ENCODE results near the gene SEZ6.

Gene SEZ6

DNA sequence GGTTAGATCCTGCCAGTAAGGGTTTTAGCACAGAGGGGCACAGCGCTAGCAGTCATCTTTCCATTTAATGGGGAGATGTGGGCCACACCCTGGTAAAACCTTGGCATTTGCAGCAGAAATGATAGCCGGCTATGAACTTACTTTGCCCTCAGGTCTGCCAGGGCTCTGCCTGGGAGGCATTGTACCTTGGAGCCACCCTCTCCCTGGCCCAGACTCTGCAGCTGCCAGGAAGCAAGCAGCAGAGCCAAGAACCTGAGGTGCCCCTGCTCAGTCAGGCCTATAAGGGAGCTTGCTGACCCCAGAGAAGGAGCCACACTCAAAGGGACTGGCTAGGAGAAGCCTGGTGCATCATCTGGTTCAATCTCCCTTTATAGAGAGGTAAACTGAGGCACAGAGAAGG lies 30.8 kb downstream of the SEZ6 start:
- Histone ChIP-seq H3K9me3 (ENCODE audit: insufficient read depth, low read length) (no peaks in the 10 kb centered on the region), H3K27me3 (ENCODE audit: low read depth, low read length) (peaks cover 14% of the 10 kb centered on the region; the same call in 1 of the 2 replicates), H2AFZ (ENCODE audit: low read depth, low read length) (no peak overlapping the region), H3K36me3 (replicated peaks; ENCODE audit: low read depth, low read length) (no peaks in the 10 kb centered on the region), H4K20me1 (ENCODE audit: insufficient read depth, low read length) (no peaks in the 10 kb centered on the region), H3K27ac (ENCODE audit: low read length) (no peak overlapping the region), H3K9ac (ENCODE audit: low read length) (no peak overlapping the region), H3K4me1 (ENCODE audit: low read length) (no peaks in the 10 kb centered on the region), H3K4me2 (ENCODE audit: low read length) (no peak overlapping the region), H3K4me3 (ENCODE audit: low read length) (no peak overlapping the region), H3K79me2 (ENCODE audit: low read length) (no peaks in the 10 kb centered on the region)
- no peak for TF ChIP-seq EZH2phosphoT487 (IDR thresholded peaks at IDR 0.05; ENCODE audit: low read depth)
- TF ChIP-seq, protein P1, sequence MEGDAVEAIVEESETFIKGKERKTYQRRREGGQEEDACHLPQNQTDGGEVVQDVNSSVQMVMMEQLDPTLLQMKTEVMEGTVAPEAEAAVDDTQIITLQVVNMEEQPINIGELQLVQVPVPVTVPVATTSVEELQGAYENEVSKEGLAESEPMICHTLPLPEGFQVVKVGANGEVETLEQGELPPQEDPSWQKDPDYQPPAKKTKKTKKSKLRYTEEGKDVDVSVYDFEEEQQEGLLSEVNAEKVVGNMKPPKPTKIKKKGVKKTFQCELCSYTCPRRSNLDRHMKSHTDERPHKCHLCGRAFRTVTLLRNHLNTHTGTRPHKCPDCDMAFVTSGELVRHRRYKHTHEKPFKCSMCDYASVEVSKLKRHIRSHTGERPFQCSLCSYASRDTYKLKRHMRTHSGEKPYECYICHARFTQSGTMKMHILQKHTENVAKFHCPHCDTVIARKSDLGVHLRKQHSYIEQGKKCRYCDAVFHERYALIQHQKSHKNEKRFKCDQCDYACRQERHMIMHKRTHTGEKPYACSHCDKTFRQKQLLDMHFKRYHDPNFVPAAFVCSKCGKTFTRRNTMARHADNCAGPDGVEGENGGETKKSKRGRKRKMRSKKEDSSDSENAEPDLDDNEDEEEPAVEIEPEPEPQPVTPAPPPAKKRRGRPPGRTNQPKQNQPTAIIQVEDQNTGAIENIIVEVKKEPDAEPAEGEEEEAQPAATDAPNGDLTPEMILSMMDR (IDR thresholded peaks at IDR 0.05; ENCODE audit: low read depth, low read length) = no peak

- no peak overlapping the region for H3K27ac ChIP-seq (ENCODE audit: low read length)
- no peaks in the 10 kb centered on the region for H3K36me3 ChIP-seq (replicated peaks; ENCODE audit: low read depth, low read length)
- no peak overlapping the region for H3K4me2 ChIP-seq (ENCODE audit: low read length)
- H3K79me2 ChIP-seq (ENCODE audit: low read length) = no peaks in the 10 kb centered on the region
- no peak for TF ChIP-seq EZH2phosphoT487 (IDR thresholded peaks at IDR 0.05; ENCODE audit: low read depth)
- TF ChIP-seq, protein P1 (IDR thresholded peaks at IDR 0.05; ENCODE audit: low read depth, low read length) = no peak
- H3K9ac ChIP-seq (ENCODE audit: low read length) = no peak overlapping the region
- no peaks in the 10 kb centered on the region for H3K4me1 ChIP-seq (ENCODE audit: low read length)
- no peaks in the 10 kb centered on the region for H4K20me1 ChIP-seq (ENCODE audit: insufficient read depth, low read length)
- H3K9me3 ChIP-seq (ENCODE audit: insufficient read depth, low read length) = no peaks in the 10 kb centered on the region
- H3K27me3 ChIP-seq (ENCODE audit: low read depth, low read length) = peaks cover 14% of the 10 kb centered on the region; the same call in 1 of the 2 replicates
- no peak overlapping the region for H2AFZ ChIP-seq (ENCODE audit: low read depth, low read length)
- H3K4me3 ChIP-seq (ENCODE audit: low read length) = no peak overlapping the region
Observed at GRCh38 chr17:28974451-28974850, 31.4 kb downstream of the SEZ6 start.

DNA sequence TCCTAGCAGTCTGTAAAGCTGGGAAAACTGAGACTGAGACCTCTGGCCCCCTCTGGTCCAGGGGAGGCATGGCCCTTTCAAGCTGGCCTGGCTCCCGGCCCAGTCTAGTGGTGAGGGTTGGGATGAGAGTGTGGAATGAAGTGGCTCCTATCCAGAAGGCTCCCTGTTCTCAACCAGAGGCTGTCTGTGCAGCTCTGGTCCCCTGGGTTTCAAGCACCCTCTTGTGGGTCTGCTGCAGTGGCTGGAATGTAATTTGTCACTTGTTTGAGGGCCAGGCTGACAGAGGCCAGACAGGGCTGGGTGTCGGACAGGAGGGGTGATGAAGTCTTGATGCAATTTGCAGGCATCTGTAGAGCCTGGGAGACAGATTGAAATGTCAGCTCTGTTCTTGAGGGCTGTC lies 32.4 kb downstream of the SEZ6 start:
- Histone ChIP-seq H3K79me2 (ENCODE audit: low read length) (no peaks in the 10 kb centered on the region), H3K9ac (ENCODE audit: low read length) (no peak overlapping the region), H3K4me2 (ENCODE audit: low read length) (no peak overlapping the region), H2AFZ (ENCODE audit: low read depth, low read length) (no peak overlapping the region), H3K27me3 (ENCODE audit: low read depth, low read length) (peaks cover 13% of the 10 kb centered on the region; the same call in 1 of the 2 replicates), H3K9me3 (ENCODE audit: insufficient read depth, low read length) (no peaks in the 10 kb centered on the region), H3K27ac (ENCODE audit: low read length) (no peak overlapping the region), H4K20me1 (ENCODE audit: insufficient read depth, low read length) (no peaks in the 10 kb centered on the region), H3K4me3 (ENCODE audit: low read length) (no peak overlapping the region), H3K36me3 (replicated peaks; ENCODE audit: low read depth, low read length) (no peaks in the 10 kb centered on the region), H3K4me1 (ENCODE audit: low read length) (no peaks in the 10 kb centered on the region)
- TF ChIP-seq, protein P1 (IDR thresholded peaks at IDR 0.05; ENCODE audit: low read depth, low read length) = no peak
- no peak for TF ChIP-seq EZH2phosphoT487 (IDR thresholded peaks at IDR 0.05; ENCODE audit: low read depth)

DNA sequence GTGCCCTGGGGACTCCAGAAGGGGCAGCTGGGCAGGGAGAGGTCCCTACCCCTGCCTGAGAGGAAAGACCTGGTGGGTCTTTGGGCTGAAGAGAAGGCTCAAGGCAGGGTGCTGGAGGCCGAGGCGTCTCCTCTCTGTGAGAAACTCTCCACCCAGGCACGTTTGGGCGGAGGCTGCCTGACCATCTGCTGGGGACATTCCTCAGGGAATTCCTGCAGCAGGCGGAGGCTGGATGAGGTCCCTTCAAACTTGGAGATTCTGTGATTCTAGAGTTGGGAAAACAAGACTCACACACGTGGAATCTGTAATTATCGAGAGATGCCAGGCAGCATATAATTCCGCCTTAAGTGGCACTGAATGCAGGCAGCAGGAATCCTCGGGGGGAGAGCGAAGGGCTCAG lies 33.4 kb downstream of the SEZ6 start:
- Histone ChIP-seq H3K4me1 (ENCODE audit: low read length) (peaks cover 3% of the 10 kb centered on the region), H3K27me3 (ENCODE audit: low read depth, low read length) (peaks cover 3% of the 10 kb centered on the region; the same call in 1 of the 2 replicates), H3K9me3 (ENCODE audit: insufficient read depth, low read length) (no peaks in the 10 kb centered on the region), H3K4me2 (ENCODE audit: low read length) (no peak overlapping the region), H3K9ac (ENCODE audit: low read length) (no peak overlapping the region), H3K4me3 (ENCODE audit: low read length) (no peak overlapping the region), H2AFZ (ENCODE audit: low read depth, low read length) (no peak overlapping the region), H3K79me2 (ENCODE audit: low read length) (no peaks in the 10 kb centered on the region), H3K27ac (ENCODE audit: low read length) (no peak overlapping the region), H4K20me1 (ENCODE audit: insufficient read depth, low read length) (no peaks in the 10 kb centered on the region), H3K36me3 (replicated peaks; ENCODE audit: low read depth, low read length) (no peaks in the 10 kb centered on the region)
- TF ChIP-seq, protein P1 (IDR thresholded peaks at IDR 0.05; ENCODE audit: low read depth, low read length) = no peak

Measured in OCI-LY3 (cell line).